Gastrocnemius medialis (tissue), 4 donors: ENCODE measurements around the gene ZNF445. TPM values are rescaled to one million over a fixed set of nuclear protein-coding genes. Genes with fewer than 3 reads are reported as not detected.

Experiments used
- ATAC-seq, 2 donors: fragments of 150-250 bp; one replicate each; pipeline ENCODE4 v1.9.1; 2016
- DNase-seq, 2 donors: peaks; one replicate each; pipeline ENCODE4 v3.0.0-alpha.2; 2019
- H3K27ac ChIP-seq, 4 donors: fragments of 200-600 bp; sonication (generic); 1 replicate in 1 of 4; 2 replicates in 3 of 4; pipeline ENCODE4 v1.5.1; 2016 to 2018; ENCODE audit warnings: mild to moderate bottlenecking in 2 of 4, moderate library complexity in 1 of 4
- H3K27me3 ChIP-seq, 3 donors: fragments of 200-600 bp; sonication (generic) in 2 of 3; 1 replicate in 1 of 3; 2 replicates in 2 of 3; pipeline versions ENCODE4 v1.5.1 to v1.6.0; 2016 to 2019; ENCODE audit warnings: mild to moderate bottlenecking in 1 of 3, moderate library complexity in 1 of 3
- H3K36me3 ChIP-seq, 2 donors: fragments of 200-600 bp; sonication (generic) in 1 of 2; one replicate each; pipeline ENCODE4 v1.5.1; 2017 to 2018
- H3K4me1 ChIP-seq, 2 donors: fragments of 200-600 bp; sonication (generic) in 1 of 2; one replicate each; pipeline ENCODE4 v1.5.1; 2016 to 2017; ENCODE audit warnings: mild to moderate bottlenecking in 2 of 2
- H3K4me3 ChIP-seq, 4 donors: fragments of 200-600 bp; sonication (generic) in 3 of 4; 1 replicate in 1 of 4; 2 replicates in 3 of 4; pipeline ENCODE4 v1.5.1; 2016 to 2019; ENCODE audit warnings: mild to moderate bottlenecking in 2 of 4
- H3K9me3 ChIP-seq, 3 donors: fragments of 200-600 bp; sonication (generic) in 2 of 3; 1 replicate in 1 of 3; 2 replicates in 2 of 3; pipeline ENCODE4 v1.5.1; 2016 to 2019
- POLR2A ChIP-seq, 2 donors: fragments of 450-650 bp; IDR thresholded peaks; one replicate each; pipeline ENCODE4 v1.6.1; 2017; ENCODE audit warnings: antibody characterized with exemption in 2 of 2, mild to moderate bottlenecking in 2 of 2, moderate library complexity in 2 of 2
- in situ Hi-C, 4 donors: fragments of 200-750 bp; cut with MboI; loops; one replicate each; pipeline versions ENCODE4 v1.15.0 to v1.8.0; 2017; ENCODE audit warnings: low sequenced_read_pairs in 4 of 4
- intact Hi-C: fragments of 100-400 bp; cut with DNase I; formaldehyde crosslinking; loops from one replicate; pipeline ENCODE4 v1.15.1; 2023; ENCODE audit warnings: low total_unique reads
- total RNA-seq, 4 donors: library from RNA; depleted of rRNA; stranded (reverse); fragments of >200 nt; gene quantifications; one replicate each; pipeline versions ENCODE4 v1.1.0 to v1.2.3, GENCODE V29; 2016
- TF ChIP-seq, protein P1 (sequence below), 5 experiments: fragments of 450-650 bp in 3 of 5; fragments of 200-600 bp in 2 of 5; sonication (generic) in 2 of 5; IDR thresholded peaks in 4 of 5; conservative IDR thresholded peaks in 1 of 5; 1 replicate in 4 of 5; 2 replicates in 1 of 5; pipeline ENCODE4 v1.5.1; 2016 to 2019; ENCODE audit warnings: antibody characterized with exemption in 5 of 5, mild to moderate bottlenecking in 3 of 5, moderate library complexity in 3 of 5

The ZNF445 gene
- total RNA-seq, 4 donors from 2014 or later, result 3.6 to 6.2 (median 3.8) TPM

DNA sequence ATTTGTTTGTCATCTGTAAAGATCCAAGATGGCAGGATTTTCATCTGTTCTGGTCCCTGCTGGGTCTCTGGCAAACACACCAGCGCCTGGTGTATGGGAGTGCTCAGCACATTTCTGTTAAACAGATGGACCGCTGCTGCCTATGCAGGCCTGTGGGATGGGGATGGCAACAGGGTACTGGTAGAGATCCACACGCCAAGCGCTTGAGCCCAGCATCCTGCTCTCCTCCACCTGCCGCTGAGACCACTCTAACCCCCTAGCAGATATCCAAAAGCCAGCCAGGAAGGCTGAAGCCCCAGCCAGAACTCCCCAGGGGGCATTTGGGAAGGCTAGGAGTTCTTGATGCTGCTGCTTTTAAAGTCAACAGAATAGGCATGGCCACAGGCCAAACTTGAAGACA lies 31.7 kb downstream of the ZNF445 start:
- TF ChIP-seq, protein P1, sequence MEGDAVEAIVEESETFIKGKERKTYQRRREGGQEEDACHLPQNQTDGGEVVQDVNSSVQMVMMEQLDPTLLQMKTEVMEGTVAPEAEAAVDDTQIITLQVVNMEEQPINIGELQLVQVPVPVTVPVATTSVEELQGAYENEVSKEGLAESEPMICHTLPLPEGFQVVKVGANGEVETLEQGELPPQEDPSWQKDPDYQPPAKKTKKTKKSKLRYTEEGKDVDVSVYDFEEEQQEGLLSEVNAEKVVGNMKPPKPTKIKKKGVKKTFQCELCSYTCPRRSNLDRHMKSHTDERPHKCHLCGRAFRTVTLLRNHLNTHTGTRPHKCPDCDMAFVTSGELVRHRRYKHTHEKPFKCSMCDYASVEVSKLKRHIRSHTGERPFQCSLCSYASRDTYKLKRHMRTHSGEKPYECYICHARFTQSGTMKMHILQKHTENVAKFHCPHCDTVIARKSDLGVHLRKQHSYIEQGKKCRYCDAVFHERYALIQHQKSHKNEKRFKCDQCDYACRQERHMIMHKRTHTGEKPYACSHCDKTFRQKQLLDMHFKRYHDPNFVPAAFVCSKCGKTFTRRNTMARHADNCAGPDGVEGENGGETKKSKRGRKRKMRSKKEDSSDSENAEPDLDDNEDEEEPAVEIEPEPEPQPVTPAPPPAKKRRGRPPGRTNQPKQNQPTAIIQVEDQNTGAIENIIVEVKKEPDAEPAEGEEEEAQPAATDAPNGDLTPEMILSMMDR (IDR thresholded peaks at IDR 0.05 in 4 of 5, conservative IDR thresholded peaks at IDR 0.05 in 1 of 5), result no peak
- no peak for TF ChIP-seq POLR2A (IDR thresholded peaks at IDR 0.05)
- in situ Hi-C loops, result no loop called here
- Histone ChIP-seq H3K4me1 (peaks cover 0 to 3% of the 10 kb centered on the region in 2 donors), H3K4me3 (no peak overlapping the region), H3K9me3 (no peaks in the 10 kb centered on the region), H3K27me3 (no peaks in the 10 kb centered on the region), H3K27ac (no peak overlapping the region), H3K36me3 (peaks cover 0 to 64% of the 10 kb centered on the region in 2 donors)
- ATAC-seq, result no peak
- intact Hi-C loops, result no loop called here
- no peak for DNase-seq

DNA sequence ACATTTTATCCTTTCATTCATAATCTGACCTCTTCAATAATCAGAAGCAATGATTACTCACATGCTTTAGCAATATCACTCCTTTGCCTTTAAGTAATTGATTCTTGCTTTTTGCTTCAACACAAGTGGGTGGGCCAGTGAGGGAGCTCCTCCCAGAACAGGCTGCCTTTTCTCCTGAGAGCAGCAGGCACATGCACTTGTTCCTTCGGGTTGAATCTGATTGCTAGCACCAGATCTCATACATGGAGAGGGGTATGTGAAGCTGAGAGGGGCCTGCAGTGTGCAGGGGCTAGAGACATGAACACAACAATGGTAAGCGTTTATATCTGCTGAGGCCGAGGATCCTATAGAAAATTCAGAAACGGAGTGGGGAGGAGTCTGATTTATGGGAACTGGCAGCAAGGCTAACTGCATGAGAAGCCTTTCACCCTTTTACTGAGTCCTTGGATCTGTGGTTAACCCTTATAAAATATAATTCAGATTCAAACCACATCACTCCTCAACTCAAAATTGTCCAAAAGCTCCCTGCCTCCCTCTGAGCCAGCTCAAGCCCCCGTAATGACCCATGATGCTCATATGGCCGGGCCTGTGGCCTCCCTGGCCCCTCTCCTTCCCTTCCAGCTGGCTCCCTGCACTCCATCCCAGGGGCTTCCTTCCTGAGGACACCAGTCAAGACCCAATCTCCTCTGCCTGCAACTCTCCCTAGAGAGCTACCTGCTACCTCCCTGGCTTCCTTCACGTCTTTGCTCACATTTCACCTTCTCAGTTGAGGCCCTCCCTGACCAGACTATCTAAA lies 32.4 kb downstream of the ZNF445 start:
- no peaks in the 10 kb centered on the region for H3K27me3 ChIP-seq
- intact Hi-C loops, result loop anchor here (5.0 kb wide), 1 partner anchor 108 kb away; the partner anchor contains the start of gene TCAIM
- TF ChIP-seq POLR2A (IDR thresholded peaks at IDR 0.05), result no peak
- TF ChIP-seq, protein P1 (IDR thresholded peaks at IDR 0.05 in 4 of 5, conservative IDR thresholded peaks at IDR 0.05 in 1 of 5), result no peak
- no peak overlapping the region for H3K4me3 ChIP-seq
- no peak overlapping the region for H3K27ac ChIP-seq
- DNase-seq, result no peak
- in situ Hi-C loops, result no loop called here
- no peak for ATAC-seq
- peaks cover 0 to 7% of the 10 kb centered on the region in 2 donors for H3K4me1 ChIP-seq
- H3K9me3 ChIP-seq, result no peaks in the 10 kb centered on the region
- H3K36me3 ChIP-seq, result peaks cover 0 to 57% of the 10 kb centered on the region in 2 donors

DNA sequence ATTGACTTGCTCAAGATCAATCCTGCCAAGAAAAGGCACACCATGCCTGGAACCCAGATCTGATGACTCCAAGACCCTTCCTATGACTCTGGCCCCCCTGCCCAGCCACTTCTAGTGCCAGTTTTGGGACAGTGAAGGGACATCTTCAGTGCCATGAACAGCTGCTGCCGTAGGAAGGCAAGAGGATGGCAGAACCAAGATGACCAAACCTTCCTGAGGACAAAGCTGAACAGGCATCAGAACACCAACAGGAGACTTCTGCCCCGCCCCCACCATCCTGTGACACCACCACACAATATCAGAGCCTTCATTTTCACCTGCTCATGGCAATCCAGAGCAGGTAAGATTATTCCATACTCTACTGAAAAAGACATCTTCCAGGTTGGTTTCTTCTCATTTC lies 33.0 kb downstream of the ZNF445 start:
- in situ Hi-C loops (no loop called here), intact Hi-C loops (loop anchor here (5.0 kb wide), 1 partner anchor 107 kb away; the partner anchor contains the start of gene TCAIM)
- no peak overlapping the region for H3K27ac ChIP-seq
- peaks cover 0 to 51% of the 10 kb centered on the region in 2 donors for H3K36me3 ChIP-seq
- no peaks in the 10 kb centered on the region for H3K9me3 ChIP-seq
- no peak for ATAC-seq
- no peak for DNase-seq
- peaks cover 0 to 9% of the 10 kb centered on the region in 2 donors for H3K4me1 ChIP-seq
- no peaks in the 10 kb centered on the region for H3K27me3 ChIP-seq
- no peak overlapping the region for H3K4me3 ChIP-seq
- TF ChIP-seq, protein P1 (IDR thresholded peaks at IDR 0.05 in 4 of 5, conservative IDR thresholded peaks at IDR 0.05 in 1 of 5), result no peak
- no peak for TF ChIP-seq POLR2A (IDR thresholded peaks at IDR 0.05)

DNA sequence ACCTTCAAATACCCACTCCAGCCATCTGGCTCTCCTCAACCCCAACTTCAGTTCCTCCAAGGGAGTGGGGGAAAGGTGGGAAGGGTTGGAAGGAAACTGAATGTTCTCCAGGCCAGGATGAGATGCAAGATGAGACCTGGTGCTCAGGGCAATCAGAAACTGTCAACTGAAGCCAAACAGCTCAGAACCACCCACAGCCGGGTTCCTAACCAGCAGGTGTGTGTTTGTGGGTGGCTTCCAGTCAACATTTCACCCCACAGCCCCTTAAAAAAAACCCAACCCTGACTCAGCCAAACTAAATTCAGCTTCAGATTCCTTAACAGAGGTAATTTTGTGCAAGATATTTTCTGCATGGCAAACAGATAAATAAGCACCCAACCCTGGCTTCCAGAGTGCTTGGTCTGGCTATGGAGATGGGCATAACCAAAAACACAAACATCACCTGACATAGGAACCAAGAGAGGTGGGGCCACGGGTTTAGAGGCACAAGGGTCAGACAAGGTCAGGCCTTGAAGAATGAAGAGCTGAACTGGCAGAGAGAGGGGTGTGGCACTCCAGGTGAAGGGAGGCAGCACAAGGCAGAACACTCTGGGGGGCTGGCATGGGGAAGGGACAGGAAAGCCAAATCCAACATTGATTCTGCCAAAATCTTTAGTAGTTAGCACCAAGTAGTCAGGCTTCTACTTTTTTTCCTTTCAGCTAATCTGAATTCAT lies 34.7 kb downstream of the ZNF445 start:
- no peak for ATAC-seq

More for the DNA sequence above, 34.7 kb downstream of the ZNF445 start:
- H3K27ac ChIP-seq, result no peak overlapping the region
- H3K4me1 ChIP-seq, result peaks cover 0 to 9% of the 10 kb centered on the region in 2 donors
- no peaks in the 10 kb centered on the region for H3K27me3 ChIP-seq
- no peak overlapping the region for H3K4me3 ChIP-seq
- TF ChIP-seq, protein P1 (IDR thresholded peaks at IDR 0.05 in 4 of 5, conservative IDR thresholded peaks at IDR 0.05 in 1 of 5), result no peak
- TF ChIP-seq POLR2A (IDR thresholded peaks at IDR 0.05), result no peak
- intact Hi-C loops, result loop anchor here (5.0 kb wide), 1 partner anchor 105 kb away; the partner anchor contains the start of gene TCAIM
- peaks cover 0 to 34% of the 10 kb centered on the region in 2 donors for H3K36me3 ChIP-seq
- in situ Hi-C loops, result no loop called here
- no peak for DNase-seq
- H3K9me3 ChIP-seq, result no peaks in the 10 kb centered on the region
